H4 (cell line): Measurements from ENCODE around the gene TRABD. TPM values are rescaled to one million over a fixed set of nuclear protein-coding genes. Genes with fewer than 3 reads are reported as not detected.
A peak's percentile ranks its signal among the peaks of the same experiment; 100 is the strongest.

ENCODE experiments used
- DNase-seq: peaks from one replicate; pipeline ENCODE4 v3.0.0-alpha.2; 2015; ENCODE audit warnings: low spot score
- total RNA-seq: library from RNA; depleted of rRNA; stranded (reverse); fragments of >200 nt; shearing (Covaris generic); gene quantifications from 2 replicates; pipeline ENCODE4 v1.2.3, GENCODE V29; 2014

The TRABD gene
- total RNA-seq, 1 experiment from 2014 or later: 17.2 TPM

DNA sequence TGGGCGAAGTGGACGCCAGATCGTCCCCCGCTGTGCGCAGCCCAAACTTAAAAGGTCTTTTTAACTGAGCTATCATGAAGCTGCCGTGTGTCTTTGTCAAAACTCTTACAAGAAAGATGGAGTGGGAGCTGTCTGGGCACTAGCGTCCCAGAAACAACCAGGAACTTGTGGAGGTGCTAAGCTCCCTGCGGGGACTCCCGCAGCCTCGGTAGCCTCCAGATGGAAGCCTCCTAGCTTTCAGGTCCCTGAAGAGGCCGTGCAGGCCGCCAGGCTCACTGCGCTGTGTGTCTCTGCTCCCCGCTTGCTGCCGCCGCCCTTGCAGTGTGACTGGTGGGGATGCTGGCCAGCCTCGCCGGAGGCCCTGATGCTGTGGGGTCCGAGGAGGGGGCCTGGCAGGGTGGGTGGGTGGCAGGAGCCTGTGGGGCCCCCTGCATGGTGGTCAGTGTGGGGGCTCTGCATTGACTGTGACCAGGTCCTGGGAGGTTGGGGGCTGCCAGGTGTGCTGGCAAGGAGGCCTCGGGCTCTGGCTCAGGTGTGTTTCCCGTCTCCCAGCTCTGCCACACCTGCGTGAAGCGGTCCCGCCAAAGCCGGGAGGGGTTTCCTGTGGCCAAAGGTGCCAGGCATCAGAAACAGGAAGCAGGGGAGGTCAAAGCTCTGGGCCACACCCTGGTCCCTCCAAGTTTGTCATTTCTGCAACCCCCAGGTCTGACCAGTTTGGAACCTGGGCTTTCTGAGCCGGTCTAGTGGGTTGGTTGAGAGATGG is 1.2 kb downstream of the TRABD start:
- DNase-seq: no peak

DNA sequence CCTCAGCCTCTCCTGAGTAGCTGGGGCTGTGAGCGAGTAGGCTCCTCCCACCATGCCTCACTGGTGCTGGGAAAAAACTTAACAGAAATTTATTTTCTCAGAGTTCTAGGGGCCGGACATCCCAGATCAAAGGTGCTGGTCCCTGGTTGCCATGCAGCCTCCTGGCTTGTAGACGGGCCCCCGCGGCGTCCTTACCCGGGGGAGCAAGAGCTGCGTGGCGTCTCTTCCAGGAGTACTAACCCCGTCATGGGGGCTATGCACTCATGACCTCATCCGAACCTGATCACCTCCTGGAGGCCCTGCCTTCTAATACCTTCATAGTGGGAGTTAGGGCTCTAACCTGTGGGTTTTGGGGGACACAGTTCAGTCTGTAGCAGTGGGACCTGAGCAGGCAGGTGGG is 2.6 kb downstream of the TRABD start:
- DNase-seq: no peak

DNA sequence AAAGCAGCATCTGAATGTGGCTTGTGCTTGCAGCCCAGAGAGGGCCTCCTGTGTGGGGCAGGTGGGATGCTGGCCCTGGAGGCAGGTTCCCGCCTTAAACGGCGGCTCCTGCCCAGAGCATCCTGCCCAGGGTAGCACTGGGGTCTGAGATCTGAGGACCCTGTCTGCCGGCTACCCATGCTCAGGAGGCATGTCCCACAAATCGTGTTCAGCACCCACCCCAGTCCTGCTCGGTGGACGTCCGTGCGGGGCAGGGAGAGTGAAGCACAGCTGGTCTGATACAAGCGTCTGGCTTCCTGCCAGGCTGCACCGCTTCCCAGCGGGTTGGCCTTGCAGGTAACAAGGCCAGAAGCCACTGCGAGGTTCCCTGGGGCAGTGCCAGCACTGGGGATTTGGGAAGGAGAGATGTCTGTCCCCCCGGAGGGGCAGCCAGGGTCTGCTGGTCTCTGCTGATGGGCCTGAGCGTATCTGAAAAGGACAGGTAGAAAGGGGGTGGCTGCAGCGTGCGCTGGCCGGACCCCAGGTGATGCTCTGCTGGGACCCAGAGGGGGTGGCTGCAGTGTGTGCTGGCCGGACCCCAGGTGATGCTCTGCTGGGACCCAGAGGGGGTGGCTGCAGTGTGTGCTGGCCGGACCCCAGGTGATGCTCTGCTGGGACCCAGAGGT is 3.6 kb downstream of the TRABD start:
- DNase-seq: no peak

DNA sequence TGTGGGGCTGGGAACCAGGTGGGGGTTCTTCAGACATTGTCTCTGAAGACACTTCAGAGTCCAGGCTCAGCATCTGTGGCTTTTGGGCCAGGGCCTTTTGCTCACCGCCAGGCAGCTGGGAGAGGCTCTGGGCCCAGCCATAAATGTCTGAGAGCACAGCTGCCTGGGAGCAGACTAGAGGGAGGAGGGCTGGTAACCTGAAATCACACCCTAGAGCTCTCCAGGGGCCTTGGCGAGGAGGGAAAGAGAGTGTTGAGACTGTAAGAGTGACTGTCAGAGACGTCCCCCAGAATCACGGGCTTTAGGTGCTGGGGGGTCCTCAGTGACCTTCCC is 4.1 kb downstream of the TRABD start:
- DNase-seq: no peak

DNA sequence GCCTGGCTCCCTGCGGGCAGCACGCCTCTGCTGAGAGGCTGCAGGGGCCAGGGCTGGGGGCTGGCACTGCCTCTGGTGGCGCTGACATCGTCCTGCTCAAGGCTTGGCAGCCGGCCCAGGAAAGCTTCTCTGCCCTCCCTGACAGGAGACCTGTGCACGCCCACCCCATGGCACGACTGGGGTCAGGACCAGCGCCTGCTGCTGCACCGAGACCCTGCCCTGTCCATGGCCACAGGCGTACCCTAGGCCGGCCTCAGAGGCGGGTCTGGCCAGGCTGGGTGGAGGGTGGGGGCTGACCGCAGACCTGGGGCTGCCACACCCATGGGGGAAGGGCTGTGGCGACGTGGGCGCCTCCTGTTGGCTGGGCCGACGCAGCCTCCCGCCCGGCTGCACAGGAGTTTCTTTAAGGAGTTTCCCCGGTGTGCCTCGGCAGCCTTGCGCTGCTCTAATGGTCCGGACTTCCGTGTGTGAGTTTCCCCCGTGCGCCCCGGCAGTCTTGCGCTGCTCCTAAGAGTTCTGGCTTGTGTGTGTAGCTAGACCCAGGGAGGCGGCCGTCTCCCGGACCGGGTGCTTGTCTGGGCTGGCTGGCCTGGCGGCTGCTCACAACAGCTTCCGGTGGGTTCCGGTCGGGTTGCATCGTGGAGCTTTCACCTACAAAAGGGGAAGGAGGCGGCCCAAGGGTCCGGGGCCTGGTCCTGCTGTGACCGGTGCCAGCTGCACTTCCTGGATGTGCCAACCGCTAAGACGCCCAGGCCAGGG is 4.6 kb downstream of the TRABD start:
- DNase-seq: no peak

DNA sequence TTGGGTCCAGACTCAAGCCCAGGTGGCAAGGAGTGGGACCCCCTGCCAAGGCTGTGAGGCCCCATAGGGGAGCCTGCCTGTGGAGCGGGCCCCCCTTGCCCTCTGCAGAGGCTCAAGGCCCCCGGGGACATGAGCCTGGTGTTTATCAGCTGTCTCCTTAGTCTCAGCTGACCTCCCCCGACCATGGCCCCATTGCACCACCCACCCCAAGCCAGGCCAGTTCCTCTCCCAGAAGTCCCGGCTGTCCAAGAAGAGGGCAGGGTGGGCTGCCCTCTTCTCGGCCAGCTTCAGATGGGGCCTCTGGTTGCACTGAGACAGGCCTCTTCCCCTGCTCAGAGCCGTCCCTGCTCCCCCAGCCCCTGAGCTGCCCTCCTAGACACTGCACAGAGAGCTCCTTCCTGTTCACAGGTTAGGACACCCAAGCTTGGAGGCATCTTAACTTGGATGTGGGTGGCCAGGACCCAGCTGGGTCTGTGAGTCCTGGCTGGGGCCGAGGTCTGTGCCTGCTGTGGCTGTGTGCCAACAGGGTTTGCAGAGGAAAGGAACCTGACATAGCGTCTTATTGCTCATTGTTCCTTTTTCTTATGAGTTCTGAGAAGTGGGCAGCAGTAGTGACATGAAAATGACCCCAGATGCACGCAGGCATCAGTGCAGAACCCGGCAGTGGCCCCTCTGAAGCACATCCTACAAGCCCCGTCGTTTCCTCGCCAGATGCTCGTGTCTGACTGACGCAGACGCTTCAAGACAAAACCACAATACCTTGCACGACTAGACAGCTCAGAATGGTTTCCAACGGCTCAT is 5.4 kb downstream of the TRABD start:
- no peak for DNase-seq

DNA sequence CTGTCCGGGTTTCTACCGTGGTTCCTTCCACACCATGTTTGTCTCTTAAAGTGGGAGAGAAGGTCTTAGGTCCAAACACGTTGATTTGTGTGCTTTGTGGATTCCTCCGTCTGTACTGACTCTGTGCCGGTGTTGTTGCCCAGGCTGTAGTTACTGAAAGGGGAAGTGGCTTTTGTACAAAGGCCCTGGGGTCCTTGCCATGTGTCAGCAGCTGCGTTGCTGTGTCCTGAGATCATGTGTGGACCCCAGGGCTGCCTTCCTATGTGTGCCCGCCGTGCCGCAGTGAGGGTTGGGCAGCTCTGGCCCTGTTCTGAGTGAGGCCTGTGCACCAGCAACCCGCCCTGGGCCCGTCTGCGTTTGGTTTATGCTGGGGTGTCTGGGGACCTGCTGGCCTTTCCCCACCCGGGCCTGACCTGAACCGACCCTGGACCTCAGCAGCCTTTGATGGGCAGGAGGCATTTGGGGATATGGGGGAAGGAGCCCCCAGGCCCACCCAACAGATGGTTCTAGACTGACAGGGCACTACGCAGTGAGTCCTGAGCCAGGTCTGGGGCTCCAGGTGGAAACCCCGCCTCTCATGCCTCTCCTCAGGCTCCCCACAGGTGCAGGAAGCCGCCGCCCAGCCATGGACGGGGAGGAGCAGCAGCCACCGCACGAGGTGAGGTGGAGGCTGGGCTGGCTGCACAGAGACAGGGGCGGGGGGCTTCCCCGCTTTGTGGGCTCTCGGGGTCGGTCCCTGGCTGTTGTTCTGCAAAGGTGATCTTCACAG is 6.9 kb downstream of the TRABD start:
- no peak for DNase-seq

DNA sequence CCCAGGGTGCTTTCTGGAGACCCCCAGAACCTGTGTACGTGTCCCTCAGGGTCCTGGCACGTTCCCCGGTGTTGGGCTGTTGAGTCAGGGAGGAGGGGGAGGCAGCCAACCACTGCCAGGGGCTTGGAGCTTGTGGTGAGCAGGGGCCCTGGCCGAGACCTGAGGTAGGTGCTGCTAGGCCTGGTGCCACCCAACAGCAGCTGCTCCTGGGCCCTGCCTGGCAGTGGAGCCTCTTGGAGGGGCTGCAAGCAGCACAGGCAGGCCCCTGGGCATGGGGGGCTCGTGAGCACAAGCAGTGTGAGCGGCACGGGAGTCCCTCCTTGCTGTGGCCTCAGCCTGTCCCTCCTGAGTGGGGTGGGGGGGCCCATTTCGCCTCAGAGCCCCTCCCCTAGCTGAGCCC is 7.9 kb downstream of the TRABD start:
- no peak for DNase-seq

DNA sequence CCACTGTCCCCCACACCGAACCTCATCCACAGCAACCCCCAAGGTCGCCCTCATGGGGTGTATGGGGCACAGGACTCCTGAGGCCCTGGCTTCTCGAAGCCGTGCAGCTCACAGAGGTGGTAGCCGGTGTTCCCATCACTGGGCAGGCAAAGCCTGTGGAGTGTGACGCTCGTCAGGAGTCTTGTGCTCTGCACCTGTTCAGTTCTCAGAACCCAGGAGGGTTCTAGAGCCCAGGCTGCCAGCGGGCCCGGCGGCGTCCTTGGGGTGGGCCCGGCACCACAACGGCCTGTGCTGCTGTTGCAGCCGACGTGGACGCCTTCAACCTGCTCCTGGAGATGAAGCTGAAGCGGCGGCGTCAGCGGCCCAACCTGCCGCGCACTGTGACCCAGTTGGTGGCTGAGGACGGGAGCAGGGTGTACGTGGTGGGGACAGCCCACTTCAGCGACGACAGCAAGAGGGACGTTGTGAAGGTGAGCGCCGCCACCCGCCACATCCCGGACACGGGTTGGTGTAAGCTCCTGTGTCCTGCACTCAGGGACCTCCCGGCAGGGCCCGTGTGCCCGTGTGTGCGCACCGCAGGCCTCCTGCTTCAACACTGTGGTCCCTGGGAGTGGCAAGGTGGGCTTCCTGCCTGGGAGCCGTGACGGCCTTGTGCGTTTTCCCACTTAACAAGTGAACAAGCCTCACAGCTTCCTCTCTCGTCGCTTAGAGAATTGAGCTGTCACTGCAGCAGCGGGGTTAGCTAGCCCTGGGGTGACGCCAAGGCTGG is 8.5 kb downstream of the TRABD start:
- no peak for DNase-seq

DNA sequence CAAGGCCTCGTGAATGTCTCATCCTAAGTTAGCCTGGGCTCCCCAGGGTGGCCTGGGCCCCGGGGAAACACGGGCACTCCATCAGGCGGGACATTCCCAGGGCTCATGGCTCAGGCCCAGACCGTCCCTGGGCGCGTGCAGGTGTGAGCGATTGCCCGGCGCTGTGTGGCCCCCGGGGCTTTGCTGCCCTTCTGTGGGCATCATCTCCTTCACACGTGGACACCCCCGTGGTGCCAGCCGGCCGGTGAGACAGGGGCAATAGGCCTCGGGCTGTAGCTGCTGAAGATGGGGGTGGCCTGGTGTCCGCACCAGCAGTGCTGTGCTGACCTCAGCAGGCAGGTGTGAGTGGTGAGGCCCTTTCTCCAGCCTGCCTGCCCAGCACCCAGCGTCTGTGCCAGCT is 10.5 kb downstream of the TRABD start:
- no peak for DNase-seq

DNA sequence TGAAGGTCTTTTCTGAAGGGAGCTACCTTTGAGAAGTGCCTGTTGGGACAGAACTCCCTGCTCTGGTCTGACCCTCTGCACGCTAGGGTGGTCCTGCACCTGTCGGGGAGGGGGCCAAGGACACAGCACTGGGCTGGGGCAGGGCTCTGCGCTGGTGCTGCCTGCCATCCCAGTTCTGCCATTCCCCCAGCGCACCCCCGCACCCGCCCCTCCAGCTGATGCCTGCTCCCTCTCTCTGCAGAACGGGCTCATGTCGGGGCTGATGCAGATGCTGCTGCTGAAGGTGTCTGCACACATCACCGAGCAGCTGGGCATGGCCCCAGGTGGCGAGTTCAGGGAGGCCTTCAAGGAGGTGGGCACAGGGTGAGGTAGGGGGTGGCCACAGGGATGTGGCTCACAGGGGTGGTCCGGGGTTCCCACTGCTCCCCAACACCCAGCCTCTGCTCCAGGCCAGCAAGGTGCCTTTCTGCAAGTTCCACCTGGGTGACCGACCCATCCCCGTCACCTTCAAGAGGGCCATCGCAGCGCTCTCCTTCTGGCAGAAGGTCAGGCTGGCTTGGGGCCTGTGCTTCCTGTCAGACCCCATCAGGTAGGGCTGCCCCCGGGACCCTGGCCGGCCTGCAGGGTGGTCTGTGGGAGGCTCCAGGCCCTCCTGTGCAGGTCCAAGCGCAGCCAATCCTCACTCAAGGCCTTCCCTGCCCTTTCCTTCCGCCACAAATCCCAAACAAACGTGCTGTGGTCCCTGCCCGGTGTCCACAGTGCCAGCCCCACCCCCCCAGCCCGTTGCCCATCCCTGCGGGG is 11.5 kb downstream of the TRABD start:
- DNase-seq: no peak

DNA sequence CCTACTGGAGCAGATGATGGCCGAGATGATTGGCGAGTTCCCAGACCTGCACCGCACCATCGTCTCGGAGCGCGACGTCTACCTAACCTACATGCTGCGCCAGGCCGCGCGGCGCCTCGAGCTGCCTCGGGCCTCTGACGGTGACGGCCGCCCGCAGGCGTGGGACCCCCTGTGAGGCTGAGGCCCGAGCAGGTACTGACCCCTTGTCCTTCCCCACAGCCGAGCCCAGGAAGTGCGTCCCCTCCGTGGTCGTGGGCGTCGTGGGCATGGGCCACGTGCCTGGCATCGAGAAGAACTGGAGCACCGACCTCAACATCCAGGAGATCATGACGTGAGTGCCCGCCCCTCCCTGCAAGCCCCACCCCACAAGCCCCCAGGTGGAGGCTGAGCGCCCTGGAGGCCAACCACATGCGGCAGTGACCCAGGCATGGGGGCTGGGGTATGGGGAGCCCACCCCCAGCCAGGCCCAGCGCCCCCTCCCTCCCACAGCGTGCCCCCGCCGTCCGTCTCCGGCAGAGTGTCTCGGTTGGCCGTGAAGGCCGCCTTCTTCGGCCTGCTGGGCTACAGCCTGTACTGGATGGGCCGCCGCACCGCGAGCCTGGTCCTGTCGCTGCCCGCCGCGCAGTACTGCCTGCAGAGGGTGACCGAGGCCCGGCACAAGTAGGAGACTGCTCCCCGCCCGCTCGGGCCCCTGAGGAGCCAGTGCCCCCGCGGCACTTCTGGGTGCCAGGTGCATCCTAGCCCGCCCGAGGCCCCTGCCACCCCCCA is 12.3 kb downstream of the TRABD start:
- no peak for DNase-seq

DNA sequence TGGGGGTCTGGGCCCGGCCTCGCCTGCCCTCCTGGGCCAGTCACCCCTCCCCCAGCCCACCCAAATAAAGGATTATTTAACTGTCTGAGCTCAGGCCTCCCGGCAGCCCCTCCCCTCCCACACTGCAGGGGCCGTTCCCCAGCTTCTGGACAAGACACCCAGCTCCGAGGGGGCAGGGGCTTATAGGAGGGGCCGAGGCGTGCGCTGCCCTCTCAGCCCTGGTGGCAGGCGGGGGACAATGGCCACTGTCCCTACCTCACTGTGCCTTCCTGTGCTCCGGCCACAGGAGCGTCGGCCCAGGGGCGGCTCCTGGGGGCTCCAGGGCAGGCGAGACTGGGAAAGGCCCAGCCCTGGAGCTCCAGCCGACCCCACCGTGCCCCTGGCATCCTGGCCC is 12.9 kb downstream of the TRABD start:
- DNase-seq: no peak

DNA sequence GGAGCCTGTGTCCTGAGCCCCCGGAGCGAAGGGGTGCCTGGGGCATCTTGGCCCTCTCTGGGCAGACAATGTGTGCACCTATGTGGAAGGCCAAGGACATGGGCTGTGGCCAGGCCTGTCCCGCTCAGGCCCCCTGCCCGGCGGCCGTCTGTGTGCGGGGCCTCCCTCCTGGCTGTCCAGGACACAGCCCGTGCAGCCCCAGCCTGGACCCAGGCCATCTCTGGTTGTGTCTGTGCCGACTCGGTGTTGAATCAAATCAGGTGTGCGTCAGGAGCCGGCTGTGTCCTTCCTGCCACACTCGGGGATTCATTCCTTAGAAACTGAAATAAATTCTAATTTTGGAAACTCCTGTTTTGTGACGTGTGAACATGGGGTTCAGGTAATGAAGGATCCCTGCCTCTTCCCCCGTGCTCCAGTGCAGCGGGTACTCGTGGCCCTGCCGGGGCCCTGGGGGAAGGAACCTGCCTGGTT is 13.6 kb downstream of the TRABD start:
- DNase-seq: no peak

DNA sequence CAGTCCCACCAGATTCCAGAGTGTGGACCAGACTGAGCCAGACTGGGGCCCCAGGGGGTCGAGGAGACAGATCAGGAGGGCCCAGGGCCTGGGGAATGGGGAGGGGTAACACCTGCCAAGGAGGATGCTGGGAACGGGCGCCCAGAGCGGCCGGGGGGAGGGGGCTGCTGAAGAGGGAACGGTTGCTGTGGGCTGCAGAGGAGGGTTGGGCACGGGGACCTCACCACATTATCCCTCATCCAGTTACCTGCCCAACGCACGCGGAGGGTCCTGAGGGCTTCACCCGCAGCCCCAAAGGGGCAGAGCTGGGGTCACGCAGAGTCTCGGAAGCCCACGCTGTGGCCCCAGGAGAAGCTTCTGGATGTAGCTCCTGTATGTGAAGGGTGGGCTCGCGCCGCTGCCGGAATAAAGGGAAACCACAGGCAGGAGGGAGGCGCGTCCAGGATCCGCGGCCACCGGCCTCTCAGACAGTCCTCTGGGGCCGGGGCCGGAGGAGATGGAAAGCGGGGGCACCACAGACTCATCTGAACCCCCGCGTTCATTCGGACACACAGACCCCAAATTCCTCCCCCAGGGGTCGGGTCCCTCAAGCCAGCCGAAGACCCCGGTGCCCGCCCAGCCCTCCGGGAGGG is 14.2 kb downstream of the TRABD start:
- no peak for DNase-seq

DNA sequence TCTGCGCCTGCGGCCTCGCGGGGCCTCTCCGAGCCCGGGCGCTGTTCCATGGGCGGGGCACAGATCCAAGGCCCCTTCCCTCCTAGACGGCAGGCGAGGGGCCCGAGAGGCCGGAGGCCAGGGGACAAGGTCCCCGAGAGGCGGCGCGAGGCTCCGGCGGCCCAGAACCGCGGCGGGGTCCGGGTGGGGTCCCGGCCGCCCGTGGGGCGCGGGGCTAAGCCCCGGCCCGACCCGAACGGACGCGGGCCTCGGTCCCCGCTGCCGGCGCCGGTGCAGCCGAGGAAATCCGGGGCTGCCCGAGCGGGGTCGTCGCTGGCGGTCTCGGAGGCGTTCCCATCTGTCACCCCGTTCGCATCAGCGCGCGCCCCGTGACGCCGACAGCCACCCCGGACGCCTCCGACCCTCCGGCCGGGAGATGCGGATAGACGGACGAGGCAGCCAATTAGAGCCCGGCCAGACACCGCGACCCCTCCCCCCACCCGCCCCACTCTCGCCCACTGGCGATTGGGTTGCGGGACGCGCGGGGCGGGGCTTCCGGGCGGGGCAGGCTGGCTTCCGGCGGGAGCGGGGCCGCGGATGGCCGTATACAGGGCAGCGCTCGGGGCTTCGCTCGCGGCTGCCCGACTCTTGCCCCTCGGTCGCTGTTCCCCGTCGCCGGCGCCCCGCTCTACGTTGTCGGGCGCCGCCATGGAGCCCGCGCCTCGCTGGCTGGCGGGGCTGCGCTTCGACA is 14.9 kb downstream of the TRABD start, which contains the start of gene SELENOO:
Gene SELENOO (plus strand): TSS at position 551 of the 730 bp plus-strand sequence. CDS start 26 bp downstream, at position 577.
- DNase-seq: peak; percentile 61
